ENCODE data around the gene SDC1. TPM values are rescaled to one million over a fixed set of nuclear protein-coding genes. Genes with fewer than 3 reads are reported as not detected.
A peak's percentile ranks its signal among the peaks of the same experiment; 100 is the strongest.

SDC1 gene
- total and polyA plus RNA-seq, 2 of the 8 experiments (the other 6 are each of a cell fraction or from before 2014, with no cell fraction given), result 45.3 to 73.3 TPM

GRCh38 chr2:20188201-20188600 is 36.7 kb downstream of the SDC1 start:
- Histone ChIP-seq H3K27ac (ENCODE audit: low read depth, low read length) (no peak overlapping the region), H2BK120ac (replicated peaks; ENCODE audit: low read depth, low read length) (peak overlapping the region; percentile 62), H4K20me1 (replicated peaks in 1 of 2; ENCODE audit: control insufficient read depth in 1 of 2, insufficient read depth in 2 of 2, low read length in 2 of 2) (no peaks in the 10 kb centered on the region), H3K4me2 (ENCODE audit: insufficient read depth in 1 of 2, low read depth in 2 of 2, low read length in 2 of 2) (no peak overlapping the region), H2AK5ac (ENCODE audit: low read depth, low read length) (peak overlapping the region; percentile 18; the same call in 1 of the 2 replicates), H3K79me2 (ENCODE audit: control insufficient read depth in 1 of 2, insufficient read depth in 2 of 2, low read length in 2 of 2) (no peaks in the 10 kb centered on the region), H3K18ac (ENCODE audit: extremely low read depth, low read length) (peak overlapping the region; percentile 91), H3K9me3 (ENCODE audit: insufficient read depth in 2 of 2, low read depth in 1 of 2, low read length in 1 of 2) (no peaks in the 10 kb centered on the region), H3K79me1 (ENCODE audit: low read depth, low read length) (no peaks in the 10 kb centered on the region), H4K91ac (replicated peaks; ENCODE audit: insufficient read length, low read length) (peak overlapping the region; percentile 84), H3K23me2 (ENCODE audit: low read depth, low read length) (no peaks in the 10 kb centered on the region), H3K4ac (replicated peaks; ENCODE audit: insufficient read length, low read depth, low read length) (peak overlapping the region; percentile 17), H3K4me1 (replicated peaks in 1 of 4; ENCODE audit: control insufficient read depth in 3 of 4, insufficient read depth in 4 of 4, low read length in 3 of 4) (peaks cover 0 to 40% (median 21%) of the 10 kb centered on the region in 4 experiments; a peak in 6 of 7 replicates), H3K14ac (ENCODE audit: insufficient read length) (no peak overlapping the region), H3K23ac (ENCODE audit: insufficient read length) (no peak overlapping the region), H3K56ac (replicated peaks; ENCODE audit: insufficient read length, low read depth, low read length) (no peak overlapping the region), H2BK20ac (ENCODE audit: low read length) (peak overlapping the region; percentile 95; the same call in 1 of the 2 replicates), H2BK15ac (ENCODE audit: low read length) (peak overlapping the region; percentile 96), H3K36me3 (ENCODE audit: control insufficient read depth in 2 of 4, insufficient read depth in 4 of 4, low read length in 3 of 4) (no peaks in the 10 kb centered on the region), H4K5ac (ENCODE audit: insufficient read length, low read depth, low read length) (peak overlapping the region; percentile 39), H2AFZ (ENCODE audit: low read length) (no peak overlapping the region), H3K9ac (replicated peaks in 1 of 4; ENCODE audit: extremely low read depth in 1 of 4, low read depth in 3 of 4, low read length in 3 of 4) (no peak overlapping the region), H2BK5ac (ENCODE audit: low read depth, low read length) (peak overlapping the region; percentile 79; the same call in 1 of the 2 replicates), H3K4me3 (ENCODE audit: extremely low read depth in 1 of 4, insufficient read depth in 2 of 4, low read depth in 3 of 4, low read length in 4 of 4) (no peak overlapping the region), H3K27me3 (replicated peaks in 1 of 4; ENCODE audit: control insufficient read depth in 3 of 4, extremely low read depth in 1 of 4, insufficient read depth in 3 of 4, low read length in 3 of 4) (no peaks in the 10 kb centered on the region; a peak in 3 of 7 replicates), H2BK12ac (ENCODE audit: low read depth, low read length) (peak overlapping the region; percentile 76; the same call in 1 of the 2 replicates), H4K8ac (ENCODE audit: extremely low read depth, insufficient read depth, low read length) (no peak overlapping the region)
- POLR2A ChIA-PET (ENCODE audit: partially characterized antibody), result interaction anchor here (0.7 to 1.3 kb wide), 3 partner anchors 33 to 162 kb away, joined by 3 read pairs; no protein-coding TSS in a partner anchor
- WGBS, 2 experiments (ENCODE audit: extremely low coverage in 1 of 2, insufficient coverage in 1 of 2, insufficient read length in 1 of 2, insufficient replicate concordance in 2 of 2, low coverage in 1 of 2, low lambda C conversion rate in 2 of 2, missing lambda C conversion rate in 1 of 2), result 94% methylated on average over 2 of the region's 2 CpGs; no CpG with 5 or more reads in 1 of the 2 experiments
- no peak for DNase-seq (ENCODE audit: low read depth in 1 of 2, low spot score in 2 of 2)
- CTCF ChIA-PET (ENCODE audit: partially characterized antibody), result interaction anchor here (0.8 to 17.4 kb wide), 12 partner anchors 9 to 233 kb away, joined by 3 to 163 read pairs (median 4); no protein-coding TSS in a partner anchor
- FAIRE-seq, result no peak
- TF ChIP-seq RAD21 (IDR thresholded peaks at IDR 0.05 in 1 of 2, conservative IDR thresholded peaks at IDR 0.05 in 1 of 2; ENCODE audit: low read depth in 2 of 2, low read length in 2 of 2) (no peak), ZNF274 (IDR thresholded peaks at IDR 0.05; ENCODE audit: borderline replicate concordance, extremely low read depth, low read length) (no peak), JUND (IDR thresholded peaks at IDR 0.05; ENCODE audit: low read length) (no peak), BACH1 (IDR thresholded peaks at IDR 0.05; ENCODE audit: low read length) (no peak), POLR2AphosphoS5 (IDR thresholded peaks at IDR 0.05; ENCODE audit: low read depth, low read length) (no peak), SIRT6 (IDR thresholded peaks at IDR 0.05; ENCODE audit: low read length) (no peak), TBP (IDR thresholded peaks at IDR 0.05; ENCODE audit: low read depth, low read length) (no peak), GABPA (IDR thresholded peaks at IDR 0.05; ENCODE audit: borderline replicate concordance, insufficient read depth, low read length) (no peak), KDM1A (IDR thresholded peaks at IDR 0.05; ENCODE audit: borderline replicate concordance, low read length) (no peak)
- TF ChIP-seq, protein P1, sequence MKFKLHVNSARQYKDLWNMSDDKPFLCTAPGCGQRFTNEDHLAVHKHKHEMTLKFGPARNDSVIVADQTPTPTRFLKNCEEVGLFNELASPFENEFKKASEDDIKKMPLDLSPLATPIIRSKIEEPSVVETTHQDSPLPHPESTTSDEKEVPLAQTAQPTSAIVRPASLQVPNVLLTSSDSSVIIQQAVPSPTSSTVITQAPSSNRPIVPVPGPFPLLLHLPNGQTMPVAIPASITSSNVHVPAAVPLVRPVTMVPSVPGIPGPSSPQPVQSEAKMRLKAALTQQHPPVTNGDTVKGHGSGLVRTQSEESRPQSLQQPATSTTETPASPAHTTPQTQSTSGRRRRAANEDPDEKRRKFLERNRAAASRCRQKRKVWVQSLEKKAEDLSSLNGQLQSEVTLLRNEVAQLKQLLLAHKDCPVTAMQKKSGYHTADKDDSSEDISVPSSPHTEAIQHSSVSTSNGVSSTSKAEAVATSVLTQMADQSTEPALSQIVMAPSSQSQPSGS (IDR thresholded peaks at IDR 0.05; ENCODE audit: low read length), result no peak
- TF ChIP-seq, protein P2, sequence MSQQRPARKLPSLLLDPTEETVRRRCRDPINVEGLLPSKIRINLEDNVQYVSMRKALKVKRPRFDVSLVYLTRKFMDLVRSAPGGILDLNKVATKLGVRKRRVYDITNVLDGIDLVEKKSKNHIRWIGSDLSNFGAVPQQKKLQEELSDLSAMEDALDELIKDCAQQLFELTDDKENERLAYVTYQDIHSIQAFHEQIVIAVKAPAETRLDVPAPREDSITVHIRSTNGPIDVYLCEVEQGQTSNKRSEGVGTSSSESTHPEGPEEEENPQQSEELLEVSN (IDR thresholded peaks at IDR 0.05), result no peak
